T-helper 17 cell (primary cell): ENCODE data around the gene C10orf71. TPM values are rescaled to one million over a fixed set of nuclear protein-coding genes. Genes with fewer than 3 reads are reported as not detected.

ENCODE experiments used
- ATAC-seq: fragments of 150-1000 bp; cut with Tn5 transposase; 2 replicates; pipeline ENCODE4 v1.10.0; 2021; ENCODE audit warnings: mild to moderate bottlenecking, moderate library complexity
- DNase-seq, 3 donors: peaks; one replicate each; pipeline versions ENCODE4 v3.0.0 to v3.0.0-alpha.2; 2020 to 2021
- H3K9me3 ChIP-seq: one replicate; pipeline ENCODE4 v1.7.0; 2013; ENCODE audit warnings: low read length, mild to moderate bottlenecking; ENCODE audit not compliant: control insufficient read depth, poor library complexity, severe bottlenecking
- H3K27ac Mint-ChIP-seq: one replicate; pipeline ENCODE4 v1.8.0; 2022; ENCODE audit warnings: mild to moderate bottlenecking, moderate library complexity, mixed read lengths
- H3K27me3 Mint-ChIP-seq: one replicate; pipeline ENCODE4 v1.8.0; 2022; ENCODE audit warnings: mixed read lengths
- H3K36me3 Mint-ChIP-seq: one replicate; pipeline ENCODE4 v1.8.0; 2022; ENCODE audit warnings: low read depth, mixed read lengths
- H3K4me1 Mint-ChIP-seq: one replicate; pipeline ENCODE4 v1.8.0; 2022; ENCODE audit warnings: mild to moderate bottlenecking, mixed read lengths
- H3K4me3 Mint-ChIP-seq: one replicate; pipeline ENCODE4 v1.8.0; 2022; ENCODE audit warnings: mild to moderate bottlenecking, moderate library complexity, mixed read lengths
- total RNA-seq, 4 donors: library from RNA in 2 of 4; stranded (reverse) in 2 of 4; gene quantifications; one replicate each; pipeline ENCODE4 v1.2.3 and lab custom pipeline; 2022 to 2026

The C10orf71 gene, protein sequence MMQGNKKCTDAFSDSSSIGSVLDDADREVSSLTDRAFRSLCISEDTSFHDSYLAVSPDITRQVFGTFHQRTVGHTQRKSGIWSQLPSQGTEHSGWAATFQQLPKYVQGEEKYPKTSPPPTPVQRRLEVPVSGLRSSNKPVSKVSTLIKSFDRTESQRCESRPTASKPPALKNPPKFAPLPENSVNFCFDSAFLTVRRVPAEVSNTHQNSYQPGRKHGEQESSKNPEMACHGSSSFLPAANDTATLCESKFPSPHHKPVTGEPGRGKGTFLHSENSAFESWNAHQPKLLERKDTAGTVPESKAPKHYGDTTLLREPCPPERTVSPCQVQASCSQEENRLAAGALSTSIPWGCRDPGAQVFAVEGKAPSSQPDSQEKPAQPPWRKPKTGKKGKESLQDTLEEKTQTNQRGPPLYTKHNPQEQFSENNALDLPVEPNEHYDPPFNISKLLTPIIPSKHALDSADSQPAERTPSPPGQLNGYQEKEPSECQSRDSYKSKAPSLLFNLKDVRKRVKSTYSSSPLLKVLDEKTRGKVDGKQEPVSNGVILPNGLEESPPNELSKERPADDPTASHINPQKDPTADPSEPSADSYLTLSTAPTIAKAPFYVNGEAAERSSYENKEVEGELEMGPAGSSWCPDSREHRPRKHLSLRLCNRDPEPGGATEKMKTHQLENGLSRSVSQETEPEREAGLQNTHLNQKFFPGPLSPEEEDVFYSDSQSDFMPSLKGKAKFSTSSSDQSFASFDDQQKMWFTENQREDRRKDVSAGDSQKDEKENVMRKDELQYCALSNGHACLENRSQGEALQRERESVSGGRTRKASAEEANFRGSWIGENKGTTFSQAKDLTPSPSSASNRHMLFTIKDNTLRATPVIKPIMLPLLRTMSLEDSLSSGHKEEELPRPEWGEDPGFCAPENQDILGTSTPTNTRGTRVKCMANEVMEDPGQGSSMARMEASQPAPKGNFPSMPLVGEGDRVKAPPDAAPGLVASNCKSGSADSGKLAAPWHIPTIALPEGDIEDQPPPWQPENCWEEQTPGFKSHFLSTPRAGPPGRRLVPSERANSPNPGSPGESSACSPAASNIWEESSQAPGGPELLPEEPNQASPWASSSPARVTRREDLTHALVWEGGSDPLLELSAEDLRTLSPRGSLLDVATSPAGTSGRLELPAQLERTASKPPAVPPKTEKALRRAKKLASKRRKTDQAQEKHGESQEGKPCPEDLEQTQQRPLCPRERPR (N-terminal part only)
- total RNA-seq, result not detected
- total RNA-seq (lab: John Stamatoyannopoulos, UW), result 0 to 0.12 reads per million in 2 donors

DNA sequence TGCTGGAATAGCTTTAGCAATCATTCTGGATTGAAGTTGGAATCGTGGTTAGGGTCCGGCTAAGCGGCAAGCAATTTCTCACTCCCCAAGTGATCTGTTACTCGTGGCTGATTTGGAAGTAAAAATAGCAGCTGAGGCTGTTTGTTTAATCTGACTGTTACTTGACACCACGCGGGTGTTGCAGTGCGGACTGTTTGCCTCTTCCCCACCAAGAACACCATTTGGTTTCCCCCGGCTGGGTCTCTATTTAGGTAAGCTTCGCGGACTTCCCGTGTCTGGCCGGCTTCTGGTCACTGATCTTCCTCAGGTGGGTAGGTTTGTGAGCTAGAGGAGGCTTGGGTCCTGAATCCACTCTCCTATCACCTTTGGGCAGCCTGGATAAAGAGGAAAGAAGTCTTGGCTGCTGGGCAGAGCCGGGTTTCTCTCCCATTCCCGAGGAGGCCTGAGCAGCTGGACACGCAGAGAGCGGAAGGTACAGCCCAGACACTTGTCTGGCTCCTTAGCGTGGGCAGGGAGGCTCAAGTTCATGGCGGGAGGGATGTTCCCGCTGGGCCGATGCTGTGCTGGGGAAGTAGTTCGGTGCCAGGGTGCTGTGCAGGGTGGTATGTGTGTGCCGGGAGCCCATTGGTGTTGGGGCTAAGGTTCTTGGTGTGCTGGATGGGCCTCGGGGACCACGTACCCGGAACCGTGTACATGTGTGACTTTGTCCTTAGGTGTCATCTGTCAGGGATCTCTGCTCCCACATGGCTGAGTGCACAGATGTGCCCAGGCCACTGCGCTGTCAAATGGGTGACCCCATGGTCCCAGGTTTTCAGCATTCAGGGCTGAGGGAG lies at the start of gene C10orf71:
Gene C10orf71 (plus strand): TSS at position 188 of the 833 bp plus-strand sequence. CDS start 23,376 bp downstream, outside the sequence.
- H3K9me3 ChIP-seq, result no peaks in the 10 kb centered on the region
- Mint-ChIP-seq H3K4me3 (no peak within 1 kb of the TSS), H3K27me3 (peaks cover 16% of the 10 kb centered on the region), H3K27ac (no peak within 1 kb of the TSS), H3K4me1 (peaks cover 7% of the 10 kb centered on the region), H3K36me3 (no peaks in the 10 kb centered on the region)
- DNase-seq (no peak), ATAC-seq (no peak)

DNA sequence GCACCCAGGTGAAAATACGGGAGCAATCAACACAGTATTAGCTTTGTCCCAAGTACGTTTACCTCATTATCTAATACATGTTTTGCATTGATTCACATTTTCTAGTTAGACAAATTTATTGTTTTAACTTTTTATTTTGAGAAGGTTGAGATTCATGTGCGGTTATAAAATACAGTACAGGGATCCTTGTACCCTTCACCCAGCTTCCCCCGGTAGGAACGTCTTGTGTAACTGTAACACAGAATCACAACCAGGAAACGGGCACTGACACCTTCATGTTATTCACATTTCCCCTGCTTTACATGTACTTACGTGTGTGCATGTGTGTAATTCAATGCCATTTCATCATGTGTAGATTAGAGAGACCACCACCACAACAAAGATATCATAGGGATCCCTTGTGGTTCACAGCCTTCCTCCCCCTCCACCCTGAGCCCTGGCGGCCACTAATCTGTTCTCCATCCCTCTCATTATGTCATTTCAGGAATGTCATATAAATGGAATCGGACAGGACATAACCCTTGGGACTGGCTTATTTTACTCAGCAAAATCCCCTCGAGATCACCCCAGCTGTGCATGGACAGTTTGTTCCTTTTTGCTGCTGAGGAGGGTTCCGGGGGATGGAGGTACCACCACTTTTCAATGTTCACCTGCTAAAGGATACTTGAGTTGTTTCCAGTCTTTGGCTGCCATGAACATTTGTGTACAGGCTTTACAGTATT lies 46.5 kb upstream of the C10orf71 start:
- H3K9me3 ChIP-seq, result no peaks in the 10 kb centered on the region
- DNase-seq, result no peak
- peaks cover 4% of the 10 kb centered on the region for H3K4me1 Mint-ChIP-seq
- no peaks in the 10 kb centered on the region for H3K27me3 Mint-ChIP-seq
- ATAC-seq, result no peak
- no peaks in the 10 kb centered on the region for H3K36me3 Mint-ChIP-seq
- no peak overlapping the region for H3K27ac Mint-ChIP-seq
- no peak overlapping the region for H3K4me3 Mint-ChIP-seq

DNA sequence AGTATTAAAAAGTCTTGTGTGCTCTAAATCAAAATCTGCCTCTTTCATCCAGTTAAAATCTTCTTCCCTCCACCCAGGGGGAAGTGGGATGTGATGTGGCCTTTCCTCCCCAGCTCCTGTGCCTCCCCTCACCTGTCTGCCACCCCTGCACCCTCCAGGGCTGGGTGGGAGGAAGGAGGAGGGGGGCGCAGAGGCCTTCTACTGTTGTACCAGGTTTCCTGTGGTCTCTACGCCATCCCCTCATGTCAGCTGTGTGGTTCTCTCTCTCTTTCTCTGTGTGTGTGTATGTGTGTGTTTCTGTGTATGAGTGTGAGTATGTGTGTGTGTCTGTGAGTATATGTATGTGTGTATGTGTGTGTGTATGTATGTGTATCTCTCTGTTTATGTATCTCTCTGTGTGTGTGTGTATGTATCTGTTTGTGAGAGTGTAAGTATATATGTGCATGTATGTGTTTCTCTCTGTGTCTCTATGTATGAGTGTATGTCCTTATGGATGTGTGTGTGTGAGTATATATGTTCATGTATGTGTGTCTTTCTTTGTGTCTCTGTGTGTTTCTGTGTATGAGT lies 45.5 kb upstream of the C10orf71 start:
- peaks cover 4% of the 10 kb centered on the region for H3K4me1 Mint-ChIP-seq
- H3K4me3 Mint-ChIP-seq, result no peak overlapping the region
- no peaks in the 10 kb centered on the region for H3K36me3 Mint-ChIP-seq
- no peaks in the 10 kb centered on the region for H3K27me3 Mint-ChIP-seq
- no peak overlapping the region for H3K27ac Mint-ChIP-seq
- ATAC-seq (no peak), DNase-seq (no peak)
- H3K9me3 ChIP-seq, result no peaks in the 10 kb centered on the region

DNA sequence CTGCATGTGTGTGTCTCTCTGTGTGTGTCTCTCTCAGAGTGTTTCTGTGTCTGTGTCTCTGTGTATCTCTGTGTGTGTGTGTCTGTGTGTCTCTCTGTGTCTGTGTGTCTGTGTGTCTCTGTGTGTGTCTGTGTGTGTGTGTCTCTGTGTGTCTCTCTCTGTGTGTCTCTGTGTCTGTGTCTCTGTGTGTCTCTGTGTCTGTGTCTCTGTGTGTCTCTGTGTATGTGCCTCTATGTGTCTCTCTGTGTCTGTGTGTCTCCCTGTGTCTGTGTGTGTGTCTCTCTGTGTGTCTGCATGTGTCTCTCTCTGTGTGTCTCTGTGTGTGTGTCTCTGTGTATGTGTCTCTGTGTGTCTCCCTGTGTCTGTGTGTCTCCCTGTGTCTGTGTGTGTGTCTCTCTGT lies 44.8 kb upstream of the C10orf71 start:
- DNase-seq (no peak), ATAC-seq (no peak)
- no peak overlapping the region for H3K27ac Mint-ChIP-seq
- peaks cover 4% of the 10 kb centered on the region for H3K4me1 Mint-ChIP-seq
- H3K36me3 Mint-ChIP-seq, result no peaks in the 10 kb centered on the region
- H3K9me3 ChIP-seq, result no peaks in the 10 kb centered on the region
- H3K27me3 Mint-ChIP-seq, result no peaks in the 10 kb centered on the region
- H3K4me3 Mint-ChIP-seq, result no peak overlapping the region

DNA sequence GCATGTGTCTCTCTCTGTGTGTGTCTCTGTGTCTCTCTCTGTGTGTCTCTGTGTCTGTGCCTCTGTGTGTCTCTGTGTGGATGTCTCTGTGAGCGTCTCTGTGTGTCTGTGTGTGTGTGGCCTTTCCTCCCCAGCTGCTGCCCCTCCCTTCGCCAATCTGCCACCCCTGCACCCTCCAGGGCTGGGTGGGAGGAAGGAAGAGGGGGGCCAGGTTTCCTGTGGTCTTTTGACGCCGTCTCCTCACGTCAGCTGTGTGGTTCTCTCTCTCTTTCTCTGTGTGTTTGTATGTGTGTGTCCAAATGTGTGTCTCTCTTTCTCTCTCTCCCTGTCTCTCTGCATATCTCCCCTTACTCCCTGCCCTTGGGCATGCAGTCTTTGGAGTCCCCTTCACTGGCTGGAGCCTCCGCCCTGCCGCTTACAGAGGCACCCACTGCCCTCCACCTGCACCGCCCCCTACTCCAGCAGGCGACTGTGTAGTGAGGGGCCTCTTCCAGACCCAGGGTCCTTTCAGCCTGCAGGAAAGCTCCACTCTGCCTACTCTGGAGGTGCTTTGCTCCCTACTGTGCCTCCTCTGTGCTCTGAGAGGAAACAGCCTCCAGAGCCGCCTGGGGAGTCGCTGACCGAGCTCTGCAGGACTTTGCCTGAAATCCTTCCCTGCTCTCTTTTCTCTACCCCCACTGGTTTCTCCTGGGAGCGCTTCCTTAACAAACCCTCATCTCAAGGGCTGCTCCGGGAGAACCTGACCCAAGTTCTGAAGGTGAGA lies 44.2 kb upstream of the C10orf71 start:
- H3K9me3 ChIP-seq, result no peaks in the 10 kb centered on the region
- H3K4me3 Mint-ChIP-seq, result no peak overlapping the region
- no peak for DNase-seq

DNA sequence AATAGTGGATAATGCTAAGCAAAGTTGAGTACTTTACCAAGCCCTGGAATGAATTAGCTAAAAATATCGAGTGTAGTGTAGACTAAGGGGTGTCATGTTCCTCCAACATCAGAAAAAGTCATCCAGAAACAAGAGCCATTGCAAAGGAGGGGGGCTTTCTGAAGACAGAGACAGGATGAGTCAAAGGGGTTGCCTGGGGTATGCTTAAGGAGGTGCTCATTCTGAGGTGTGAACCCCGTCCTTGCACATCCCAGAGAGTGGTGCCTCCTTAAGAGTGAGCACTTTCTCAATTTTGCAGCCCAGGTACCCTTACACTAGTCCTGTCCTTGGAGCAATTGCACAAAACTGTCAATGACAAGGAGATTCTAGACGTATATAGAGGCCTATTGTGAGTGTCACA lies 43.1 kb upstream of the C10orf71 start:
- Mint-ChIP-seq H3K36me3 (no peaks in the 10 kb centered on the region), H3K4me1 (peaks cover 4% of the 10 kb centered on the region), H3K4me3 (no peak overlapping the region), H3K27ac (no peak overlapping the region), H3K27me3 (no peaks in the 10 kb centered on the region)
- DNase-seq (no peak), ATAC-seq (no peak)
- no peaks in the 10 kb centered on the region for H3K9me3 ChIP-seq

More for the DNA sequence above, 44.2 kb upstream of the C10orf71 start:
- Mint-ChIP-seq H3K27ac (no peak overlapping the region), H3K27me3 (no peaks in the 10 kb centered on the region), H3K36me3 (no peaks in the 10 kb centered on the region), H3K4me1 (peaks cover 4% of the 10 kb centered on the region)
- peak; percentile 90 for ATAC-seq

DNA sequence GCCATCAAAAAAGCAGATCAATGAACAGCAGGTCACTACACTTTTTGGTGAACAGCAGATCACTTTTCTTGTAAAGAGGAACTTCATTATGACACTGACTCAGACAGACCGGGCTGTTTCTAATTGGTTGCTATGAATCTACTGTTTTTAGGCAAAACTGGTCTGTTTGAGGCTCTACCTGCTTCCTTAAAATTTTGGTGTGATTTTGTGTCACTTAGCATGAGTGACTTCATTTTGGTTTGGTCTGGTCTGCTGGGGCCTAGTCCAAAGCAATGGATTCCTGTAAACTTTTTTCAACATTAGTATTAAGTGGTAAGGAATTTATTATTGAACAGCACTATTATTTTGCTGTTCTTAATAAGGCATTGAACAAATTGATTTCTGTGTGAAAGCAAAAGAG lies 41.8 kb upstream of the C10orf71 start:
- no peak overlapping the region for H3K27ac Mint-ChIP-seq
- ATAC-seq, result no peak

DNA sequence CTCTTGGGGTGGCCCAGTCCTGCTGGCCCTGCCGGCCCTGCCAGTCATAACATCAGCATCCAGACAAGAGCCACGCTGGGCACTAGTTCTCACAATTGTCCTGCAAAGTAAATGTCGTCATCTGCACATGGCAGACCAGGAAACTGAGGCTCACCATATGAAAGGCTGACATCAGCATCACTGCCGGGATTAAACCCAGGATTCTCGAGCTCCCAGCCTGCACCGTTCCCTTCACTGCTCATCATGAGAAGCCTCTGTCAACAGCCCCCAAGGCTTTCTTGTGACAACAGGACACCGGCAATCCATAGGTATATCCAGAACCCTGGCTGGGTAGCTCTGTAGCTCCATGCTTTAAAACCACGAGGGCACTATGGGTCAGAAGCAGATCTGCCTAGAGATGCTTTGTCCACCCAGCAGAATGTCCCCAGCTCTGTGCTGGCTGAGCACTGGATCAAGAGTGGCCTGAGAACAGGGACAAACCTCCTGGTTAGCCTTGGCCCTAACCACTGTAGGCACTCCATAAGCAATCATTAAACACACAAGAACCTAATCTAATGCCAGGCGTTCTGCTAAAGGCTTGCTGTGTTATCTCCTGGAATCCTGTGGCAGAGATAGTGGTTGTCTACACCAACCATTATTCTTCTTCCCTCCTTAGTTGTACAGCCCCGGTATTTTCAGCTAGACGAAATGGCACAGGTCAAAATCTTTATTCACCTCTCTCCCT lies 41.2 kb upstream of the C10orf71 start:
- Mint-ChIP-seq H3K4me3 (no peak overlapping the region), H3K27me3 (no peaks in the 10 kb centered on the region), H3K36me3 (no peaks in the 10 kb centered on the region), H3K4me1 (peaks cover 4% of the 10 kb centered on the region), H3K27ac (no peak overlapping the region)
- ATAC-seq, result no peak
- DNase-seq, result no peak
- no peaks in the 10 kb centered on the region for H3K9me3 ChIP-seq

More for the DNA sequence above, 41.8 kb upstream of the C10orf71 start:
- Mint-ChIP-seq H3K27me3 (no peaks in the 10 kb centered on the region), H3K36me3 (no peaks in the 10 kb centered on the region), H3K4me1 (peaks cover 4% of the 10 kb centered on the region), H3K4me3 (no peak overlapping the region)
- H3K9me3 ChIP-seq, result no peaks in the 10 kb centered on the region
- no peak for DNase-seq

DNA sequence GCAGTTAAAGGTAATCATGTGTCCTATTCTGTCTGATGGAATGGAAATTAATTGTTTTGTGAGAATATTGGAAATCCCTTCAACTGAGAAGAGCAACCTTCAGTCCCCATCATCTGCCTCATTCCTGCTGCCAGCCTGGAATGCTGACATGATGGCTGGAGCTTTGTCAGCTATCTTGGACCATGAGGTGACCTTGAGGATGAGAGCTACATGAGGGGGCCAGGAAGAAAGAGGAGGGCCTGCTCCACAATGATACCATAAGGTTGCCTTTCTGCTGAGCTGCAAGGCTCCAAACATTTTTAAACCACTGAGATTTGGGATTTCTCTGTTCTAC lies 40.7 kb upstream of the C10orf71 start:
- no peaks in the 10 kb centered on the region for H3K36me3 Mint-ChIP-seq
- peaks cover 4% of the 10 kb centered on the region for H3K4me1 Mint-ChIP-seq
- H3K27ac Mint-ChIP-seq, result no peak overlapping the region
- no peaks in the 10 kb centered on the region for H3K9me3 ChIP-seq
- H3K4me3 Mint-ChIP-seq, result no peak overlapping the region
- DNase-seq (no peak), ATAC-seq (no peak)
- H3K27me3 Mint-ChIP-seq, result no peaks in the 10 kb centered on the region

DNA sequence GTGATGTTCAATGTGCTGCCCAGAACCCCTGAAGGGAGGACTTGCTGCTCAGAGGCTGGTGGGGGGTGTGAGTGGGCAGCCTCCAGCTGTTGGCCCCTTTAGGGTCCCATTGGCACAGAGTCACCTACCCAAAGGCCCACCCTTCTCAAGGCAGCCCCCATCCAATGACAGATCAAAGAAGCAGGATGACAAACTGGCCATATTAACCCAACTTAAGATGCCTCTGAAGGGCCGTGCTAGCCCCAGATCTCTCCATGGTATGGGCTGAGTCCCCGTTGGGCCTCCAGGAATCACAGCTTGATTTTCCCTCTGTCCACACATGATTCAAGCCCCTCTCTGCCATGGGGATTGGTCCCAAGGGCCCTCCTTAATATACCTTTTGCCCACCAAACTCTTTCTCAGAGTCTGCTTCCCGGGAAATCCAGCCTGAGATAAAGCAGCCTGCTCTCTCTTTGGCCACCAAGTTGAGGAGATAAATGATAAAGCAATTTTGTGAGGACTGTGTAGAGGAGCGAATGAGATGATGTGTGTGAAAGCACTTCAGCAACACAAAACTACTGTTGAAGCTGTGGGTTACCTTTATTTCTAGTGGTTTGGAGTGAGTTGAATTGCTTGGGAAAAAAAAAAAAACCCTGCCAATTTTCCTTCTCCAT lies 38.2 kb upstream of the C10orf71 start:
- no peak overlapping the region for H3K27ac Mint-ChIP-seq
- no peaks in the 10 kb centered on the region for H3K9me3 ChIP-seq
- no peak for ATAC-seq
- peaks cover 4% of the 10 kb centered on the region for H3K36me3 Mint-ChIP-seq
- no peak for DNase-seq
- H3K27me3 Mint-ChIP-seq, result no peaks in the 10 kb centered on the region
- no peak overlapping the region for H3K4me3 Mint-ChIP-seq
- peaks cover under 1% of the 10 kb centered on the region for H3K4me1 Mint-ChIP-seq
